H1 (cell line): Measurements from ENCODE around the gene MAPKAPK5. TPM values are rescaled to one million over a fixed set of nuclear protein-coding genes. Genes with fewer than 3 reads are reported as not detected.
A peak's percentile ranks its signal among the peaks of the same experiment; 100 is the strongest.

Source experiments
- CTCF ChIA-PET: fragments of 300-600 bp; sonication (Branson Sonifier 250); formaldehyde crosslinking; loops from one replicate; lab custom pipeline; 2021; ENCODE audit not compliant: partially characterized antibody; lab: Charles Lee
- POLR2A ChIA-PET: fragments of 300-600 bp; sonication (Branson Sonifier 250); formaldehyde crosslinking; loops from one replicate; lab custom pipeline; 2021; ENCODE audit warnings: inconsistent platforms; ENCODE audit not compliant: partially characterized antibody; lab: Charles Lee
- DNase-seq, 2 experiments: peaks; one replicate each; pipeline versions ENCODE4 v3.0.0 to v3.0.0-alpha.2; 2010 to 2022; ENCODE audit warnings: low spot score in 2 of 2, low read depth in 1 of 2, mixed read lengths in 1 of 2
- FAIRE-seq: peaks from 2 replicates; lab custom pipeline; 2011; peaks lifted over from hg19 to GRCh38; lab: Jason Lieb, UNC
- H2AFZ ChIP-seq: 2 replicates; pipeline ENCODE4 v1.8.1; 2012; ENCODE audit warnings: low read length, inconsistent platforms
- H2AK5ac ChIP-seq: 2 replicates; pipeline ENCODE4 v1.6.1; 2013; ENCODE audit warnings: low read depth, low read length
- H2BK120ac ChIP-seq: replicated peaks from 2 replicates; pipeline ENCODE3; 2013; ENCODE audit warnings: low read depth, low read length, inconsistent platforms
- H2BK12ac ChIP-seq: 2 replicates; pipeline ENCODE4 v1.6.1; 2013; ENCODE audit warnings: low read depth, low read length
- H2BK15ac ChIP-seq: 2 replicates; pipeline ENCODE4 v1.6.1; 2013; ENCODE audit warnings: low read length
- H2BK20ac ChIP-seq: 2 replicates; pipeline ENCODE4 v1.6.1; 2013; ENCODE audit warnings: low read length
- H2BK5ac ChIP-seq: 2 replicates; pipeline ENCODE4 v1.6.1; 2013; ENCODE audit warnings: low read depth, low read length
- H3K14ac ChIP-seq: 2 replicates; pipeline ENCODE4 v1.6.1; 2013; ENCODE audit warnings: inconsistent platforms; ENCODE audit not compliant: insufficient read length
- H3K18ac ChIP-seq: 2 replicates; pipeline ENCODE4 v1.6.1; 2013; ENCODE audit warnings: low read length; ENCODE audit errors: extremely low read depth
- H3K23ac ChIP-seq: 2 replicates; pipeline ENCODE4 v1.6.1; 2013; ENCODE audit warnings: inconsistent platforms; ENCODE audit not compliant: insufficient read length
- H3K23me2 ChIP-seq: 2 replicates; pipeline ENCODE4 v1.6.1; 2013; ENCODE audit warnings: low read depth, low read length
- H3K27ac ChIP-seq: 2 replicates; pipeline ENCODE4 v1.6.1; 2011; ENCODE audit warnings: low read depth, low read length, inconsistent platforms
- H3K27me3 ChIP-seq, 4 experiments: replicated peaks in 1 of 4; 1 replicate in 1 of 4; 2 replicates in 3 of 4; pipeline versions ENCODE4 v1.6.1 to v1.8.1; 2011 to 2013; ENCODE audit warnings: low read length in 3 of 4, mild to moderate bottlenecking in 3 of 4, inconsistent platforms in 2 of 4, mixed read lengths in 2 of 4, moderate library complexity in 1 of 4; ENCODE audit not compliant: control insufficient read depth in 3 of 4, insufficient read depth in 3 of 4; ENCODE audit errors: extremely low read depth in 1 of 4
- H3K36me3 ChIP-seq, 4 experiments: 2 replicates each; pipeline versions ENCODE4 v1.6.1 to v1.8.1; 2011 to 2013; ENCODE audit warnings: mild to moderate bottlenecking in 4 of 4, low read length in 3 of 4, moderate library complexity in 2 of 4, control low read depth in 1 of 4, inconsistent platforms in 1 of 4; ENCODE audit not compliant: insufficient read depth in 4 of 4, control insufficient read depth in 2 of 4
- H3K4ac ChIP-seq: replicated peaks from 2 replicates; pipeline ENCODE3; 2013; ENCODE audit warnings: low read length, low read depth, mixed read lengths, inconsistent platforms; ENCODE audit not compliant: insufficient read length
- H3K4me1 ChIP-seq, 4 experiments: replicated peaks in 1 of 4; 1 replicate in 1 of 4; 2 replicates in 3 of 4; pipeline versions ENCODE4 v1.6.1 to v1.8.1; 2011 to 2013; ENCODE audit warnings: low read length in 3 of 4, inconsistent platforms in 2 of 4, mixed read lengths in 1 of 4; ENCODE audit not compliant: insufficient read depth in 4 of 4, control insufficient read depth in 3 of 4
- H3K4me2 ChIP-seq, 2 experiments: 2 replicates each; pipeline versions ENCODE4 v1.6.1 to v1.8.1; 2011 to 2013; ENCODE audit warnings: low read depth in 2 of 2, low read length in 2 of 2, control low read depth in 1 of 2, inconsistent platforms in 1 of 2, mild to moderate bottlenecking in 1 of 2; ENCODE audit not compliant: insufficient read depth in 1 of 2
- H3K4me3 ChIP-seq, 4 experiments: fragments of 200-600, 300-600 bp in 1 of 4; sonication (generic), shearing (Covaris generic), sonication (Bioruptor Twin) in 1 of 4; 2 replicates each; pipeline versions ENCODE4 v1.5.1 to v1.8.1; 2011 to 2016; ENCODE audit warnings: low read length in 4 of 4, low read depth in 3 of 4, control low read depth in 2 of 4, inconsistent platforms in 2 of 4, mild to moderate bottlenecking in 2 of 4, mixed read lengths in 1 of 4, moderate library complexity in 1 of 4; ENCODE audit not compliant: insufficient read depth in 2 of 4; ENCODE audit errors: extremely low read depth in 1 of 4
- H3K56ac ChIP-seq: replicated peaks from 2 replicates; pipeline ENCODE3; 2013; ENCODE audit warnings: low read depth, mild to moderate bottlenecking, mixed read lengths, low read length, inconsistent platforms; ENCODE audit not compliant: insufficient read length
- H3K79me1 ChIP-seq: 2 replicates; pipeline ENCODE4 v1.6.1; 2013; ENCODE audit warnings: low read depth, low read length, control low read depth
- H3K79me2 ChIP-seq, 2 experiments: 2 replicates each; pipeline versions ENCODE4 v1.6.1 to v1.8.1; 2012 to 2013; ENCODE audit warnings: low read length in 2 of 2, mild to moderate bottlenecking in 2 of 2, inconsistent platforms in 1 of 2; ENCODE audit not compliant: insufficient read depth in 2 of 2, control insufficient read depth in 1 of 2
- H3K9ac ChIP-seq, 4 experiments: replicated peaks in 1 of 4; 1 replicate in 1 of 4; 2 replicates in 3 of 4; pipeline versions ENCODE4 v1.6.1 to v1.8.1; 2011 to 2013; ENCODE audit warnings: low read depth in 3 of 4, low read length in 3 of 4, control low read depth in 2 of 4, mild to moderate bottlenecking in 2 of 4, moderate library complexity in 2 of 4, inconsistent platforms in 1 of 4; ENCODE audit errors: extremely low read depth in 1 of 4
- H3K9me3 ChIP-seq, 2 experiments: 2 replicates each; pipeline versions ENCODE4 v1.6.1 to v1.8.1; 2012 to 2013; ENCODE audit warnings: mild to moderate bottlenecking in 2 of 2, moderate library complexity in 2 of 2, control low read depth in 1 of 2, inconsistent platforms in 1 of 2, low read depth in 1 of 2, low read length in 1 of 2, mixed read lengths in 1 of 2; ENCODE audit not compliant: insufficient read depth in 2 of 2
- H4K20me1 ChIP-seq, 2 experiments: replicated peaks in 1 of 2; 2 replicates each; pipeline versions ENCODE3 to v1.8.1; 2011 to 2013; ENCODE audit warnings: inconsistent platforms in 2 of 2, low read length in 2 of 2, mild to moderate bottlenecking in 1 of 2; ENCODE audit not compliant: insufficient read depth in 2 of 2, control insufficient read depth in 1 of 2
- H4K5ac ChIP-seq: 2 replicates; pipeline ENCODE4 v1.6.1; 2013; ENCODE audit warnings: low read length, low read depth, mixed read lengths, inconsistent platforms; ENCODE audit not compliant: insufficient read length
- H4K8ac ChIP-seq: 2 replicates; pipeline ENCODE4 v1.8.0; 2013; ENCODE audit warnings: mild to moderate bottlenecking, moderate library complexity, low read length, inconsistent platforms; ENCODE audit not compliant: insufficient read depth; ENCODE audit errors: extremely low read depth
- H4K91ac ChIP-seq: replicated peaks from 2 replicates; pipeline ENCODE3; 2013; ENCODE audit warnings: low read length, mixed read lengths, inconsistent platforms; ENCODE audit not compliant: insufficient read length
- BACH1 ChIP-seq: IDR thresholded peaks from 2 replicates; pipeline ENCODE4 v1.6.1; 2012; ENCODE audit warnings: low read length, improper control_type of control experiment
- BCL11A ChIP-seq, 2 experiments: IDR thresholded peaks; one replicate each; pipeline ENCODE4 v1.6.1; 2011; ENCODE audit warnings: low read depth in 2 of 2, low read length in 2 of 2, mild to moderate bottlenecking in 2 of 2
- CBX8 ChIP-seq: fragments of 300-800, 300-1000 bp; sonication (generic); IDR thresholded peaks from 2 replicates; pipeline ENCODE4 v1.7.1; 2016; ENCODE audit warnings: low read depth, low read length, borderline replicate concordance
- KDM1A ChIP-seq: fragments of 200-600, 300-600 bp; sonication (generic); IDR thresholded peaks from 2 replicates; pipeline ENCODE4 v1.7.1; 2016; ENCODE audit warnings: mild to moderate bottlenecking, low read length, borderline replicate concordance
- KDM4A ChIP-seq: IDR thresholded peaks from one replicate; pipeline ENCODE4 v1.7.1; 2012; ENCODE audit warnings: low read depth, mild to moderate bottlenecking, moderate library complexity, low read length, inconsistent platforms; ENCODE audit not compliant: severe bottlenecking
- PHF8 ChIP-seq: fragments of 200-600 bp; sonication (generic); conservative IDR thresholded peaks from 2 replicates; pipeline ENCODE4 v1.7.1; 2012; ENCODE audit warnings: low read depth, mild to moderate bottlenecking, inconsistent platforms, low read length, moderate library complexity
- RXRA ChIP-seq: IDR thresholded peaks from 2 replicates; pipeline ENCODE4 v1.6.1; 2011; ENCODE audit warnings: low read depth, mild to moderate bottlenecking, low read length, moderate library complexity; ENCODE audit not compliant: insufficient read depth
- SIRT6 ChIP-seq: IDR thresholded peaks from one replicate; pipeline ENCODE4 v1.7.1; 2012; ENCODE audit warnings: low read length, inconsistent platforms
- TCF12 ChIP-seq: IDR thresholded peaks from 2 replicates; pipeline ENCODE4 v1.6.1; 2011; ENCODE audit warnings: low read depth, mild to moderate bottlenecking, low read length
- ZNF274 ChIP-seq: IDR thresholded peaks from 2 replicates; pipeline ENCODE4 v1.7.0; 2012; ENCODE audit warnings: low read length, borderline replicate concordance; ENCODE audit errors: extremely low read depth
- WGBS, 2 experiments: shearing (Covaris generic) in 1 of 2; methylation state at CpG; one replicate each; pipeline versions ENCODE4 v1.1.6 to v1.1.7; 2013 to 2015; ENCODE audit warnings: low lambda C conversion rate in 2 of 2, mixed read lengths in 2 of 2, inconsistent platforms in 1 of 2, low coverage in 1 of 2, missing lambda C conversion rate in 1 of 2; ENCODE audit not compliant: insufficient replicate concordance in 2 of 2, insufficient coverage in 1 of 2, insufficient read length in 1 of 2; ENCODE audit errors: extremely low coverage in 1 of 2, missing lambda C conversion rate in 1 of 2; 5-methylcytosine and 5-hydroxymethylcytosine counted together
- polyA plus RNA-seq, 7 experiments: library from polyadenylated mRNA; depleted of rRNA in 3 of 7; stranded (reverse) in 5 of 7; unstranded in 2 of 7; fragments of >200 nt in 5 of 7; fragments of 200-250 nt in 2 of 7; gene quantifications; 1 replicate in 5 of 7; 2 replicates in 1 of 7; 4 replicates in 1 of 7; pipeline versions ENCODE4 v1.2.1 to v1.2.3, GENCODE V29; 2011 to 2013; ENCODE audit warnings: missing spikeins in 2 of 7, mixed read lengths in 2 of 7
- total RNA-seq: library from RNA; stranded (reverse); fragmentation: NEBNext Ultra II Directional; extraction: Animal tissue kit (Norgen Biotek cat#: 25700); gene quantifications from 2 replicates; pipeline ENCODE4 v1.2.1, GENCODE V29; 2021
- TF ChIP-seq, protein P1 (sequence below), 3 experiments: IDR thresholded peaks; 1 replicate in 2 of 3; 2 replicates in 1 of 3; pipeline versions ENCODE4 v1.5.1 to v1.6.1; 2011; ENCODE audit warnings: low read length in 3 of 3, mild to moderate bottlenecking in 3 of 3, inconsistent platforms in 2 of 3, low read depth in 1 of 3, moderate library complexity in 1 of 3; ENCODE audit not compliant: insufficient read depth in 1 of 3; ENCODE audit errors: control extremely low read depth in 1 of 3

Gene MAPKAPK5
- total and polyA plus RNA-seq, 2 of the 8 experiments (the other 6 are each of a cell fraction or from before 2014, with no cell fraction given): 40.0 to 91.5 TPM

- H4K8ac ChIP-seq: no peak overlapping the region
- no peak overlapping the region; a peak in 1 of 7 replicates for H3K9ac ChIP-seq
- no peaks in the 10 kb centered on the region for H3K27me3 ChIP-seq
- peak overlapping the region in 1 of 2 experiments; percentile 53; a peak in 1 of 4 replicates for H3K4me2 ChIP-seq
- no peak overlapping the region for H4K91ac ChIP-seq
- H3K27ac ChIP-seq: no peak overlapping the region
- H2AK5ac ChIP-seq: no peak overlapping the region
- 91% methylated on average over 2 of the region's 2 CpGs; no CpG with 5 or more reads in 1 of the 2 experiments for WGBS, 2 experiments
- TF ChIP-seq KDM4A (no peak), SIRT6 (no peak), KDM1A (no peak), RXRA (no peak), PHF8 (no peak), BACH1 (no peak), ZNF274 (no peak), BCL11A (IDR thresholded peaks at IDR 0.05; ENCODE audit: low read depth in 2 of 2, low read length in 2 of 2) (no peak), TCF12 (no peak), CBX8 (no peak)
- TF ChIP-seq, protein P1, sequence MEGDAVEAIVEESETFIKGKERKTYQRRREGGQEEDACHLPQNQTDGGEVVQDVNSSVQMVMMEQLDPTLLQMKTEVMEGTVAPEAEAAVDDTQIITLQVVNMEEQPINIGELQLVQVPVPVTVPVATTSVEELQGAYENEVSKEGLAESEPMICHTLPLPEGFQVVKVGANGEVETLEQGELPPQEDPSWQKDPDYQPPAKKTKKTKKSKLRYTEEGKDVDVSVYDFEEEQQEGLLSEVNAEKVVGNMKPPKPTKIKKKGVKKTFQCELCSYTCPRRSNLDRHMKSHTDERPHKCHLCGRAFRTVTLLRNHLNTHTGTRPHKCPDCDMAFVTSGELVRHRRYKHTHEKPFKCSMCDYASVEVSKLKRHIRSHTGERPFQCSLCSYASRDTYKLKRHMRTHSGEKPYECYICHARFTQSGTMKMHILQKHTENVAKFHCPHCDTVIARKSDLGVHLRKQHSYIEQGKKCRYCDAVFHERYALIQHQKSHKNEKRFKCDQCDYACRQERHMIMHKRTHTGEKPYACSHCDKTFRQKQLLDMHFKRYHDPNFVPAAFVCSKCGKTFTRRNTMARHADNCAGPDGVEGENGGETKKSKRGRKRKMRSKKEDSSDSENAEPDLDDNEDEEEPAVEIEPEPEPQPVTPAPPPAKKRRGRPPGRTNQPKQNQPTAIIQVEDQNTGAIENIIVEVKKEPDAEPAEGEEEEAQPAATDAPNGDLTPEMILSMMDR (IDR thresholded peaks at IDR 0.05; ENCODE audit: control extremely low read depth in 1 of 3, insufficient read depth in 1 of 3, low read depth in 1 of 3, low read length in 3 of 3): no peak
- peaks cover 15 to 53% (median 23%) of the 10 kb centered on the region in 4 experiments for H3K36me3 ChIP-seq
- no peak overlapping the region for H3K14ac ChIP-seq
- H2BK120ac ChIP-seq: no peak overlapping the region
- no peak overlapping the region for H2BK15ac ChIP-seq
- peaks cover 0 to 22% of the 10 kb centered on the region in 2 experiments; a peak in 1 of 4 replicates for H3K79me2 ChIP-seq
- POLR2A ChIA-PET: interaction anchor here (0.7 to 4.2 kb wide), 9 partner anchors 12 to 189 kb away, joined by 3 to 32 read pairs (median 5); partner anchors contain the start of genes ERP29, MAPKAPK5 and TMEM116
- no peak overlapping the region for H3K23ac ChIP-seq
- no peaks in the 10 kb centered on the region for H4K20me1 ChIP-seq
- DNase-seq (no peak), FAIRE-seq (no peak)
- no peak overlapping the region for H3K4ac ChIP-seq
- no peak overlapping the region for H2BK20ac ChIP-seq
- H3K9me3 ChIP-seq: no peaks in the 10 kb centered on the region
- peaks cover 6 to 32% (median 19%) of the 10 kb centered on the region in 4 experiments for H3K4me1 ChIP-seq
- H3K18ac ChIP-seq: no peak overlapping the region
- CTCF ChIA-PET: interaction anchor here (0.6 to 2.0 kb wide), 5 partner anchors 10 to 132 kb away, joined by 3 to 6 read pairs (median 4); no protein-coding TSS in a partner anchor
- H2BK12ac ChIP-seq: no peak overlapping the region
- H4K5ac ChIP-seq: no peak overlapping the region
- no peak overlapping the region for H2AFZ ChIP-seq
- H3K79me1 ChIP-seq: 0 out of 2 replicates have a peak, but pooled peaks cover 2% of the 10 kb centered on the region
- no peak overlapping the region for H2BK5ac ChIP-seq
- no peaks in the 10 kb centered on the region for H3K23me2 ChIP-seq
- no peak overlapping the region for H3K4me3 ChIP-seq
- H3K56ac ChIP-seq: no peak overlapping the region
Observed at GRCh38 chr12:111870706-111871105, 28.7 kb downstream of the MAPKAPK5 start.
